ENCODE results near the gene PLXDC2. TPM values are rescaled to one million over a fixed set of nuclear protein-coding genes. Genes with fewer than 3 reads are reported as not detected.

Gene PLXDC2
- total RNA-seq, 2 donors from 2014 or later, result 19.5 to 26.4 TPM

DNA sequence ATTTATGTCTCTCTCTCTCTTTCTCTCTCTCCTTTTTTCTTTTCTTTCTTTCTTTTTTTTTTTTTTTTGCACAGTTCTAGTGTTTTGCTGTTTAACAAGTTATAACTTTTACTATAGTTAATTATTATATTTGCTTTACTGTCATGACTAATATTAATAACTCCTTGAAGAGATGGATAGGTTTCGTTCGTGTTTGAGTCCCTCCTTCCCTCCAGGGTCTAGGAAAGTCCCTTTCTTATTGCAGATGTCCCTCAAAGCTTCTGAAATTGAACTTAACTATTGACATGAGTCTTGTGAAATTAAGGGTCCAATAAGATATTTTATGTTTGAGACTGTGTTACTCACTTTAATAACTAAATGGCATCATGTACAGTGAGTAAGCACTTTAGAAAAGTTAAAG, 131.4 kb downstream of the PLXDC2 start:
- Mint-ChIP-seq H3K4me3 (no peak overlapping the region), H3K36me3 (ENCODE audit: low read depth) (peaks cover 16% of the 10 kb centered on the region), H3K27me3 (ENCODE audit: insufficient read depth) (no peaks in the 10 kb centered on the region), H3K9me3 (peaks cover 8% of the 10 kb centered on the region), H3K4me1 (no peaks in the 10 kb centered on the region), H3K27ac (no peak overlapping the region)
- TF ChIP-seq, protein P1, sequence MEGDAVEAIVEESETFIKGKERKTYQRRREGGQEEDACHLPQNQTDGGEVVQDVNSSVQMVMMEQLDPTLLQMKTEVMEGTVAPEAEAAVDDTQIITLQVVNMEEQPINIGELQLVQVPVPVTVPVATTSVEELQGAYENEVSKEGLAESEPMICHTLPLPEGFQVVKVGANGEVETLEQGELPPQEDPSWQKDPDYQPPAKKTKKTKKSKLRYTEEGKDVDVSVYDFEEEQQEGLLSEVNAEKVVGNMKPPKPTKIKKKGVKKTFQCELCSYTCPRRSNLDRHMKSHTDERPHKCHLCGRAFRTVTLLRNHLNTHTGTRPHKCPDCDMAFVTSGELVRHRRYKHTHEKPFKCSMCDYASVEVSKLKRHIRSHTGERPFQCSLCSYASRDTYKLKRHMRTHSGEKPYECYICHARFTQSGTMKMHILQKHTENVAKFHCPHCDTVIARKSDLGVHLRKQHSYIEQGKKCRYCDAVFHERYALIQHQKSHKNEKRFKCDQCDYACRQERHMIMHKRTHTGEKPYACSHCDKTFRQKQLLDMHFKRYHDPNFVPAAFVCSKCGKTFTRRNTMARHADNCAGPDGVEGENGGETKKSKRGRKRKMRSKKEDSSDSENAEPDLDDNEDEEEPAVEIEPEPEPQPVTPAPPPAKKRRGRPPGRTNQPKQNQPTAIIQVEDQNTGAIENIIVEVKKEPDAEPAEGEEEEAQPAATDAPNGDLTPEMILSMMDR (conservative IDR thresholded peaks at IDR 0.05), result no peak
- Histone ChIP-seq H3K36me3 (ENCODE audit: control insufficient read depth, insufficient read depth, low read length) (no peaks in the 10 kb centered on the region), H3K4me3 (ENCODE audit: low read length) (no peak overlapping the region), H3K9me3 (ENCODE audit: control insufficient read depth, low read length) (peaks cover 5% of the 10 kb centered on the region), H3K27me3 (ENCODE audit: control insufficient read depth, insufficient read depth, low read length, poor library complexity, severe bottlenecking) (no peaks in the 10 kb centered on the region), H3K27ac (ENCODE audit: low read depth, low read length) (no peak overlapping the region), H3K4me1 (ENCODE audit: control insufficient read depth, insufficient read depth, low read length) (no peaks in the 10 kb centered on the region), H3K9ac (ENCODE audit: extremely low read depth, low read length, poor library complexity, severe bottlenecking) (no peak overlapping the region)
- 93 to 100% methylated on average over 2 of the region's 2 CpGs for WGBS, 2 experiments (ENCODE audit: insufficient coverage in 1 of 2, insufficient read length in 1 of 2)
- no peak for DNase-seq

DNA sequence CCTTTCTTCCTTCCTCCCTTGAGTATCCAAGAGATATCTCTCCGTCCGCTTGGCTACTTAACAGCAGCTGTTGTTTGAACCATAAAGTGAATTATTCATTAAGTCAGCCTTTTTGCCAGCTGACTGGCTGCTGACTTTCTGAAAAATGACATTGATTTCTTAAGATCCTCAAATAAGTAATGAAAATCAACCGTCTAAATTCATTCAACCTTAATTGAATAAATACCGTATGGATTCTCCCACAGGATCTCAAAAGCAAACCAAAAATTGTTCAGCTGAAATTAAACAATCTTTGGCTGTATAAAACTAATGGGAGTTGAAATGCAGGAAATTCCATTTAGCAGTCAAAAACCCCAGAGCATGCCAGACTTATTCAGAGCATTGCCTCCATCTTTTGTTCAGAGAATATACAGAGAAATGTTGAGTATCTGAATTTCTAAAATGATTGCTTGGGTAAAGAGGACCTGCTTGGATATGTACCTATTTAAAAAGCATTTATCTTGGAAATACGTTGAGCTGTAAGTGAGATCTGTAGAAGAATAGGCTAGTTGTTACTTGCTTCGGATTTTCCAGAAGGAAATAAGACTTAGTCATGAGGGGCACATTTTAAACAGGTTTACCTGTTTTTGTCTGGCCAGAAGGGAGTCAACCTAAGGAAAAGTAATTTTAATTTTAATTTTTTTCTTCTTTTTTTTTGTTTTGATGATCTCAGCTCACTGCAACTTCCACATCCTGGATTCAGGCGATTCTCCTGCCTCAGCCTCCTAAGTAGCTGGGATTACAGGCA, 136.2 kb downstream of the PLXDC2 start:
- TF ChIP-seq, protein P1 (conservative IDR thresholded peaks at IDR 0.05), result no peak
- H3K36me3 ChIP-seq (ENCODE audit: control insufficient read depth, insufficient read depth, low read length), result no peaks in the 10 kb centered on the region
- no peaks in the 10 kb centered on the region for H3K27me3 ChIP-seq (ENCODE audit: control insufficient read depth, insufficient read depth, low read length, poor library complexity, severe bottlenecking)
- H3K36me3 Mint-ChIP-seq (ENCODE audit: low read depth), result peaks cover 3% of the 10 kb centered on the region
- no peaks in the 10 kb centered on the region for H3K4me1 Mint-ChIP-seq
- no peaks in the 10 kb centered on the region for H3K9me3 ChIP-seq (ENCODE audit: control insufficient read depth, low read length)
- 90 to 94% methylated on average over 3 to 7 of the region's 7 CpGs for WGBS, 2 experiments (ENCODE audit: insufficient coverage in 1 of 2, insufficient read length in 1 of 2)
- no peak overlapping the region for H3K27ac ChIP-seq (ENCODE audit: low read depth, low read length)
- no peak overlapping the region for H3K9ac ChIP-seq (ENCODE audit: extremely low read depth, low read length, poor library complexity, severe bottlenecking)
- no peak overlapping the region for H3K27ac Mint-ChIP-seq
- H3K4me3 Mint-ChIP-seq, result no peak overlapping the region
- no peak overlapping the region for H3K4me3 ChIP-seq (ENCODE audit: low read length)
- H3K9me3 Mint-ChIP-seq, result no peaks in the 10 kb centered on the region
- H3K4me1 ChIP-seq (ENCODE audit: control insufficient read depth, insufficient read depth, low read length), result no peaks in the 10 kb centered on the region
- no peaks in the 10 kb centered on the region for H3K27me3 Mint-ChIP-seq (ENCODE audit: insufficient read depth)
- DNase-seq, result no peak

DNA sequence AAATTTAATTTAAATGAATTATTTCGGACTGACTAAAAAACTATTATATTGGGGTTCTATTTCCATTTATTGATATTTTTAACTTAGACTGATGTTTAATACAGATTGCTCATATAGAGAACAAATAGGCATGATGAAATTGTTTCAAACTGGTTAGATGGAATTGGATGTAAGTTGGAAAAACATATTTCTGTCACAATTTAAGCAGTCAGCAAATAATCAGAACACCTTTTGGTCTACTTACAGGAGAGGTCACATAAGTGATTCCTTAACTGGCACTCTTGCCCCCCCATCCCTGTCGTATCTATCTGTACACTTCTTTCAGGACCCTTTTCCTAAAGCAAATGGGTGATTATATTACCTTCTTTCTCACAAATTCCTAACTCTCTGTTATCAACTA, 138.4 kb downstream of the PLXDC2 start:
- no peaks in the 10 kb centered on the region for H3K9me3 Mint-ChIP-seq
- 96 to 100% methylated on average over 1 of the region's 2 CpGs for WGBS, 2 experiments (ENCODE audit: insufficient coverage in 1 of 2, insufficient read length in 1 of 2)
- peaks cover 10% of the 10 kb centered on the region for H3K4me1 Mint-ChIP-seq
- peaks cover 3% of the 10 kb centered on the region for H3K36me3 Mint-ChIP-seq (ENCODE audit: low read depth)
- H3K4me3 Mint-ChIP-seq, result no peak overlapping the region
- Histone ChIP-seq H3K9ac (ENCODE audit: extremely low read depth, low read length, poor library complexity, severe bottlenecking) (no peak overlapping the region), H3K36me3 (ENCODE audit: control insufficient read depth, insufficient read depth, low read length) (no peaks in the 10 kb centered on the region), H3K4me3 (ENCODE audit: low read length) (no peak overlapping the region), H3K27me3 (ENCODE audit: control insufficient read depth, insufficient read depth, low read length, poor library complexity, severe bottlenecking) (no peaks in the 10 kb centered on the region), H3K4me1 (ENCODE audit: control insufficient read depth, insufficient read depth, low read length) (no peaks in the 10 kb centered on the region), H3K27ac (ENCODE audit: low read depth, low read length) (no peak overlapping the region), H3K9me3 (ENCODE audit: control insufficient read depth, low read length) (no peaks in the 10 kb centered on the region)
- TF ChIP-seq, protein P1 (conservative IDR thresholded peaks at IDR 0.05), result no peak
- H3K27ac Mint-ChIP-seq, result no peak overlapping the region
- no peak for DNase-seq
- no peaks in the 10 kb centered on the region for H3K27me3 Mint-ChIP-seq (ENCODE audit: insufficient read depth)
